ENCODE data around the gene PDGFB.

The PDGFB gene

DNA sequence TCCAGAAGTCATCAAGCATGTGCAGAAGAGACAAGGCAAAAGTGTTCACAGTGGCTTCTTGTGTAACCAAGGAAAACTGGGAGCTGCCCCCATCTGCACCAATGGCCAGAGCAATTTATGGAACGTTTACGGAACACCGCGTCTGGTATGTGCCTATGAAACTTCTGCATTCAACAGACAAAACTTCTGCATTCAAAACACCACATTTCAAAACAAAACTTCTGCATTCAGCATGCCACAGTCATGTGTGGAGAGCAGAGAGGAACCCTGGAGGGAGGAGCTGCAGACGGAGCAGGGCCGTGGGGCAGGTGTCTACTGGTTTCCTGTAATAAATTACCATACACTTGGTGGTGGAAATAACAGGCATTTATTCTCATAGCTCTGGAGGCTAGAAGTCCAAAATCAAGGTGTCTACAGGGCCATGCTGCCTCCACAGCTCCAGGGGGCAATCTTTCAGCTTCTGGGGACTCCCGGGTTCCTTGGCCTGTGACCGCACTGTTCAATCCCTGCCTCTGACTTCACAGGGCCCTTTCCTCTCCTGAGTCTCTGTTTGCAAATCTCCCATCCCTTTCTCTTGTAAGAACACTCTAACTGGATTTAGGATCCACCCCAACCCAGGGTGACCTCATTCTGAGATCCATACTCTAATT, 42.4 kb upstream of the PDGFB start:
- ATAC-seq (ENCODE audit: low read depth) (no peak), DNase-seq (ENCODE audit: low spot score) (no peak)
- H3K27me3 ChIP-seq (ENCODE audit: insufficient read depth, poor library complexity, severe bottlenecking): no peaks in the 10 kb centered on the region
- H3K4me3 ChIP-seq (ENCODE audit: severe bottlenecking): no peak overlapping the region
- no peaks in the 10 kb centered on the region for H3K36me3 ChIP-seq (ENCODE audit: low read depth)
- H3K9me3 ChIP-seq (ENCODE audit: severe bottlenecking): no peaks in the 10 kb centered on the region
- peaks cover 41% of the 10 kb centered on the region for H3K4me1 ChIP-seq (ENCODE audit: insufficient read depth, poor library complexity, severe bottlenecking)
- TF ChIP-seq, protein P1, sequence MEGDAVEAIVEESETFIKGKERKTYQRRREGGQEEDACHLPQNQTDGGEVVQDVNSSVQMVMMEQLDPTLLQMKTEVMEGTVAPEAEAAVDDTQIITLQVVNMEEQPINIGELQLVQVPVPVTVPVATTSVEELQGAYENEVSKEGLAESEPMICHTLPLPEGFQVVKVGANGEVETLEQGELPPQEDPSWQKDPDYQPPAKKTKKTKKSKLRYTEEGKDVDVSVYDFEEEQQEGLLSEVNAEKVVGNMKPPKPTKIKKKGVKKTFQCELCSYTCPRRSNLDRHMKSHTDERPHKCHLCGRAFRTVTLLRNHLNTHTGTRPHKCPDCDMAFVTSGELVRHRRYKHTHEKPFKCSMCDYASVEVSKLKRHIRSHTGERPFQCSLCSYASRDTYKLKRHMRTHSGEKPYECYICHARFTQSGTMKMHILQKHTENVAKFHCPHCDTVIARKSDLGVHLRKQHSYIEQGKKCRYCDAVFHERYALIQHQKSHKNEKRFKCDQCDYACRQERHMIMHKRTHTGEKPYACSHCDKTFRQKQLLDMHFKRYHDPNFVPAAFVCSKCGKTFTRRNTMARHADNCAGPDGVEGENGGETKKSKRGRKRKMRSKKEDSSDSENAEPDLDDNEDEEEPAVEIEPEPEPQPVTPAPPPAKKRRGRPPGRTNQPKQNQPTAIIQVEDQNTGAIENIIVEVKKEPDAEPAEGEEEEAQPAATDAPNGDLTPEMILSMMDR (IDR thresholded peaks at IDR 0.05; ENCODE audit: poor library complexity, severe bottlenecking): no peak
- peak overlapping the region; percentile 7 for H3K27ac ChIP-seq (ENCODE audit: poor library complexity, severe bottlenecking)

GRCh38 chr22:39284983-39285382, 40.2 kb upstream of the PDGFB start:
- no peak overlapping the region for H3K27ac ChIP-seq (ENCODE audit: poor library complexity, severe bottlenecking)
- ATAC-seq (ENCODE audit: low read depth) (no peak), DNase-seq (ENCODE audit: low spot score) (no peak)

DNA sequence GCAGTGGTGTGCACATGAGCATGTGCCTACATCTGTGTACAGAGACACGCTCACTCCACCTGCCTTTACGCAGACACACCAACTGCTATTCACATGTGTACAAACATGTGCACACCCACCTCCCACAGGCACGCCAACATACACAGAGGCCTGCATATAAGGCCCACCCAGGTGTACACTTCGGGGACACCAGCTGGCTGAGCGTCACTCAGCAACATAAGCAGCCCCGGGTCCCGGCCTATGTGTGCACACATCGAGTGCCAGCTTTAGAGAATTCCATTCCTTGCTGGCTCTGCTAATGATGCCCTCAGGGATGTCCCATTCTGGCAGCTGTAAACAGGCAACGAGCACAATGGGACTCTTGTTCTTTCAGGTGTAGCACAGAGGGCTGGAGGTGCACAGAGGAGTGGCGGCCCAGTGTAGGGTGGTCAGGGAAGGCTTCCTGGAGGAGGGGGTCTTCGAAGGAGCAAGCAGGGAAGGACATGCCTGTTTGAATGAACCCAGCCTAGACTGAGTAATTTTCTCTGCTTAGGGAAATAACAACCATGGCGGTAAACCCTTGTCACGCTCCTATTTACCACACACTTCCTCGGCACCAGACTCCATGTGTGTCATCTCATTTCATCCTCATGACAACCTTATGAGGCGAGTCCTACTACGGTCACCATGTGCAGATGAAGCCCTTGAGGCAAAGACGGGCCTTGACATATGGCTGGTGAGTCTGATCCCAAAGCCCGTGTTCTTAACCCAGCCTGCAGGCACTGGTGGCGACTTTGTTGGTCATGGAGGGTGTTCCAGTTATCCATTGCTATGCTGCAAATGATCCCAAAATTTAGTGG, 39.6 kb upstream of the PDGFB start:
- H3K27me3 ChIP-seq (ENCODE audit: insufficient read depth, poor library complexity, severe bottlenecking): no peaks in the 10 kb centered on the region

More at GRCh38 chr22:39284983-39285382, 40.2 kb upstream of the PDGFB start:
- H3K9me3 ChIP-seq (ENCODE audit: severe bottlenecking): no peaks in the 10 kb centered on the region
- H3K4me1 ChIP-seq (ENCODE audit: insufficient read depth, poor library complexity, severe bottlenecking): peaks cover 19% of the 10 kb centered on the region
- TF ChIP-seq, protein P1 (IDR thresholded peaks at IDR 0.05; ENCODE audit: poor library complexity, severe bottlenecking): no peak
- H3K36me3 ChIP-seq (ENCODE audit: low read depth): no peaks in the 10 kb centered on the region
- H3K4me3 ChIP-seq (ENCODE audit: severe bottlenecking): no peak overlapping the region
- H3K27me3 ChIP-seq (ENCODE audit: insufficient read depth, poor library complexity, severe bottlenecking): no peaks in the 10 kb centered on the region

GRCh38 chr22:39283322-39284141, 38.8 kb upstream of the PDGFB start:
- H3K27me3 ChIP-seq (ENCODE audit: insufficient read depth, poor library complexity, severe bottlenecking): no peaks in the 10 kb centered on the region
- no peak overlapping the region for H3K4me3 ChIP-seq (ENCODE audit: severe bottlenecking)
- peak; percentile 74 for ATAC-seq (ENCODE audit: low read depth)
- peak overlapping the region; percentile 57 for H3K27ac ChIP-seq (ENCODE audit: poor library complexity, severe bottlenecking)
- TF ChIP-seq, protein P1 (IDR thresholded peaks at IDR 0.05; ENCODE audit: poor library complexity, severe bottlenecking): no peak
- no peaks in the 10 kb centered on the region for H3K36me3 ChIP-seq (ENCODE audit: low read depth)
- no peaks in the 10 kb centered on the region for H3K9me3 ChIP-seq (ENCODE audit: severe bottlenecking)
- H3K4me1 ChIP-seq (ENCODE audit: insufficient read depth, poor library complexity, severe bottlenecking): peaks cover 16% of the 10 kb centered on the region
- DNase-seq (ENCODE audit: low spot score): no peak

More for the DNA sequence above, 39.6 kb upstream of the PDGFB start:
- H3K4me3 ChIP-seq (ENCODE audit: severe bottlenecking): no peak overlapping the region
- H3K4me1 ChIP-seq (ENCODE audit: insufficient read depth, poor library complexity, severe bottlenecking): peaks cover 16% of the 10 kb centered on the region
- no peaks in the 10 kb centered on the region for H3K36me3 ChIP-seq (ENCODE audit: low read depth)
- H3K9me3 ChIP-seq (ENCODE audit: severe bottlenecking): no peaks in the 10 kb centered on the region
- ATAC-seq (ENCODE audit: low read depth): peak; percentile 8; the same call in 1 of the 3 replicates
- H3K27ac ChIP-seq (ENCODE audit: poor library complexity, severe bottlenecking): peak overlapping the region; percentile 57
- DNase-seq (ENCODE audit: low spot score): no peak
- TF ChIP-seq, protein P1 (IDR thresholded peaks at IDR 0.05; ENCODE audit: poor library complexity, severe bottlenecking): no peak
